Peyer's patch (tissue), 4 donors: ENCODE results near the gene SELENOT. TPM values are rescaled to one million over a fixed set of nuclear protein-coding genes. Genes with fewer than 3 reads are reported as not detected.

ENCODE experiments used
- DNase-seq, 3 donors: peaks; one replicate each; pipeline ENCODE4 v3.0.0-alpha.2; 2017 to 2019
- H3K27ac ChIP-seq, 4 donors: fragments of 200-600 bp; sonication (generic); one replicate each; pipeline ENCODE4 v1.5.1; 2016 to 2019
- H3K27me3 ChIP-seq, 2 donors: fragments of 200-600 bp; sonication (generic); one replicate each; pipeline ENCODE4 v1.5.1; 2019
- H3K36me3 ChIP-seq, 3 donors: fragments of 200-600 bp; sonication (generic); one replicate each; pipeline ENCODE4 v1.5.1; 2016 to 2019
- H3K4me1 ChIP-seq, 4 donors: fragments of 200-600 bp; sonication (generic); one replicate each; pipeline ENCODE4 v1.5.1; 2016 to 2019
- H3K4me3 ChIP-seq, 4 donors: fragments of 200-600 bp; sonication (generic); 1 replicate in 3 of 4; 2 replicates in 1 of 4; pipeline ENCODE4 v1.5.1; 2016 to 2019; ENCODE audit warnings: mild to moderate bottlenecking in 1 of 4
- H3K9me3 ChIP-seq, 4 donors: fragments of 200-600 bp; sonication (generic); one replicate each; pipeline ENCODE4 v1.5.1; 2016 to 2019; ENCODE audit warnings: mild to moderate bottlenecking in 1 of 4
- POLR2A ChIP-seq, 2 donors: fragments of 450-650 bp; IDR thresholded peaks; one replicate each; pipeline ENCODE4 v1.5.1; 2017; ENCODE audit warnings: antibody characterized with exemption in 2 of 2, mild to moderate bottlenecking in 2 of 2, moderate library complexity in 2 of 2
- total RNA-seq, 4 donors: library from RNA; depleted of rRNA; stranded (reverse); fragments of >200 nt; gene quantifications; one replicate each; pipeline ENCODE4 v1.1.0, GENCODE V29; 2016
- TF ChIP-seq, protein P1 (sequence below), 6 experiments: fragments of 450-650 bp in 4 of 6; fragments of 200-600 bp in 2 of 6; sonication (generic) in 1 of 6; IDR thresholded peaks; one replicate each; pipeline ENCODE4 v1.5.1; 2017 to 2019; ENCODE audit warnings: antibody characterized with exemption in 6 of 6, mild to moderate bottlenecking in 3 of 6, moderate library complexity in 1 of 6

SELENOT gene
- total RNA-seq, 4 donors from 2014 or later, result 30.5 to 97.6 (median 75.4) TPM

DNA sequence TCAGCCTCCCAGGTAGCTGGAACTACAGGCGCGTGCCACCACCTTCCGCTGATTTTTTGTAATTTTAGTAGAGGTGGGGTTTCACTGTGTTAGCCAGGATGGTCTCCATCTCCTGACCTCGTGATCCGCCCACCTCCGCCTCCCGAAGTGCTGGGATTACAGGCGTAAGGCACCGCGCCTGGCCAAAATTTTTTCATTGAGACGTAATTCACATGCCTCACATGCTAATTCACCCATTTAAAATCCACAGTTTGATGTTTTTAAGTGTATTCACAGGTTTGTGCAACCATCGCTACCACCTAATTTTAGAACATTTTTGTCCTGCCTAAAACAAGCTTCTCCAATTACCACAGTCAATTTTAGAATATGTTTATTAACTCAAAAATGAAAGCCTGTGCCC lies 37.1 kb downstream of the SELENOT start:
- Histone ChIP-seq H3K36me3 (no peaks in the 10 kb centered on the region), H3K4me1 (no peaks in the 10 kb centered on the region), H3K27me3 (no peaks in the 10 kb centered on the region), H3K4me3 (no peak overlapping the region), H3K27ac (no peak overlapping the region), H3K9me3 (no peaks in the 10 kb centered on the region)
- DNase-seq, result no peak
- TF ChIP-seq POLR2A (IDR thresholded peaks at IDR 0.05), result no peak
- TF ChIP-seq, protein P1, sequence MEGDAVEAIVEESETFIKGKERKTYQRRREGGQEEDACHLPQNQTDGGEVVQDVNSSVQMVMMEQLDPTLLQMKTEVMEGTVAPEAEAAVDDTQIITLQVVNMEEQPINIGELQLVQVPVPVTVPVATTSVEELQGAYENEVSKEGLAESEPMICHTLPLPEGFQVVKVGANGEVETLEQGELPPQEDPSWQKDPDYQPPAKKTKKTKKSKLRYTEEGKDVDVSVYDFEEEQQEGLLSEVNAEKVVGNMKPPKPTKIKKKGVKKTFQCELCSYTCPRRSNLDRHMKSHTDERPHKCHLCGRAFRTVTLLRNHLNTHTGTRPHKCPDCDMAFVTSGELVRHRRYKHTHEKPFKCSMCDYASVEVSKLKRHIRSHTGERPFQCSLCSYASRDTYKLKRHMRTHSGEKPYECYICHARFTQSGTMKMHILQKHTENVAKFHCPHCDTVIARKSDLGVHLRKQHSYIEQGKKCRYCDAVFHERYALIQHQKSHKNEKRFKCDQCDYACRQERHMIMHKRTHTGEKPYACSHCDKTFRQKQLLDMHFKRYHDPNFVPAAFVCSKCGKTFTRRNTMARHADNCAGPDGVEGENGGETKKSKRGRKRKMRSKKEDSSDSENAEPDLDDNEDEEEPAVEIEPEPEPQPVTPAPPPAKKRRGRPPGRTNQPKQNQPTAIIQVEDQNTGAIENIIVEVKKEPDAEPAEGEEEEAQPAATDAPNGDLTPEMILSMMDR (IDR thresholded peaks at IDR 0.05), result no peak

- no peaks in the 10 kb centered on the region for H3K36me3 ChIP-seq
- H3K27me3 ChIP-seq, result no peaks in the 10 kb centered on the region
- H3K4me3 ChIP-seq, result no peak overlapping the region
- TF ChIP-seq, protein P1 (IDR thresholded peaks at IDR 0.05), result no peak
- no peak for TF ChIP-seq POLR2A (IDR thresholded peaks at IDR 0.05)
- H3K4me1 ChIP-seq, result no peaks in the 10 kb centered on the region
- H3K27ac ChIP-seq, result no peak overlapping the region
- no peaks in the 10 kb centered on the region for H3K9me3 ChIP-seq
- no peak for DNase-seq
These were observed 50.0 kb downstream of the SELENOT start for GRCh38 chr3:150653110-150653561.

DNA sequence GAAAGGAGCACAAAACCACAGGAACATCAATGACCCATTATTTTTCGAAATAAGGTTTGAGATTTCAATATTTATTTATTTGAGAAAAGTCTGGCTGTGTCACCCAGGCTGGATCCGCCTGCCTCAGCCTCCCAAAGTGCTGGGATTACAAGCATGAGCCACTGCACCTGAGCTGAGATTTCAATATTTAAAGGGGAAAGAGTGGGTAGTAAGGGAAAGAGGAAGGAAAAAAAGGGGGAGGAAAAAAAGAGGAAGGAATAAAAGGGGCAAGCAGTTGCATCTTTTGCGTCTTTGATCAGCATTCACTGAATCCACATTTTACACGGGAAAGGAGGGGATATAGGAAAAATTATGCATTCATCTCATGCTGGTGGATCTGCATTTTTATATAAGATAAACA lies 53.2 kb downstream of the SELENOT start:
- Histone ChIP-seq H3K4me1 (no peaks in the 10 kb centered on the region), H3K27ac (no peak overlapping the region), H3K4me3 (no peak overlapping the region), H3K36me3 (no peaks in the 10 kb centered on the region), H3K9me3 (no peaks in the 10 kb centered on the region), H3K27me3 (no peaks in the 10 kb centered on the region)
- no peak for DNase-seq
- TF ChIP-seq, protein P1 (IDR thresholded peaks at IDR 0.05), result no peak
- TF ChIP-seq POLR2A (IDR thresholded peaks at IDR 0.05), result no peak

DNA sequence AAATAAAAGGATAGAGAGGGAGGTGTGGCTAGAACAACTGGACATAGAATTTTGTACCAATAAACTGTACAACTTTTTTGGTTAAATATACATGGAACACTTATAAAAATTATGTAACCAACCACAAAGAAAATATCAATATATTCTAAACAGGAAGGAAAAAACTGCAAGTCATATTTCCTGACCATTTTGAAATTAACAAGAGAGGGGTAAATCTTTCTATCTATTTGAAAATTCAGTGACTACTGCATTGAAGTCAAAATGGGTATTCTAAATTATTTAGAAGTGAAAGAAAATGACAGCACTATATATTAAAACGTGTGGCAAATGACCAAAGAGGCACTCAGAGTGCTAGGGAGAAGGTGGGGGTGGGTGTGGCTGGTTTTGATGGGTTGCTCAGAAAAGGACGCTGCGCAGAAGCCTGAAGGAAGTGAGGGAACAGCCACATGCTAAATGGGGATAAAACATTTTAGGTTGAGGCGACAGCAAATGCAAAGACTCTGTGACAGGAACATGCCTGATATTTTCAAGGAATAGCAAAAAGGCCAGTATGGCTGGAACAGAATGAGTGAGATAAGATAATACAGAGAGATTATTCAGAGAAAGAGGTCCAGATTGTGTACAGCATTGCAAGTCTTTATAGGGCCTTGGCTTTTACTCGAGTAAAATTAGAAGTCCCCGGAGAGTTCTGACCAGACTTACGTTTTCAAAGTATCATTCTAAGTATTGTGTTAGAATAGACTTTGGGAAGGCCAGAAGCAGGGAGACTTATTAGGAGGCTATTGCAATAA lies 59.5 kb downstream of the SELENOT start:
- no peak overlapping the region for H3K4me3 ChIP-seq
- H3K27me3 ChIP-seq, result no peaks in the 10 kb centered on the region
- H3K36me3 ChIP-seq, result no peaks in the 10 kb centered on the region
- TF ChIP-seq, protein P1 (IDR thresholded peaks at IDR 0.05), result no peak
- no peak for TF ChIP-seq POLR2A (IDR thresholded peaks at IDR 0.05)
- H3K27ac ChIP-seq, result no peak overlapping the region
- DNase-seq, result no peak
- H3K9me3 ChIP-seq, result no peaks in the 10 kb centered on the region
- no peaks in the 10 kb centered on the region for H3K4me1 ChIP-seq

DNA sequence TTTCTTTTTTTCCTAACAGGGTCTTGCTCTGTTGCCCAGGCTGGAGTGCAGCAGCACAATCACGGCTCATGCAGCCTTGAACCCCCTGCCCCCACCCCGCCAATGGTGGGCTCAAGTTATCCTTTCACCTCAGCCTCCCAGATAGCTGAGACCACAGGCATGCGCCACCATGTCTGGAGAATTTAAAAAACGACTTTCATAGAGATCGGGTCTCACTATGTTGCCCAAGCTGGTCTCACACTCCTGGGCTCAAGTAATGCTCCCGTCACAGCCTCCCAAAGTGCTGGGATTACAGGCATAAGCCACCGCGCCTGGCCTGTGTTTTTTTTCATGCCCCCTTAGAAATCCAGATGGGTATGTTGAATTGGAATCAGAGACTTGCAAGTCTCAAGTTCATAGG lies 60.3 kb downstream of the SELENOT start:
- H3K9me3 ChIP-seq, result no peaks in the 10 kb centered on the region
- H3K27me3 ChIP-seq, result no peaks in the 10 kb centered on the region
- no peaks in the 10 kb centered on the region for H3K36me3 ChIP-seq
- TF ChIP-seq POLR2A (IDR thresholded peaks at IDR 0.05), result no peak
- H3K27ac ChIP-seq, result no peak overlapping the region
- no peak overlapping the region for H3K4me3 ChIP-seq
- DNase-seq, result no peak
- no peaks in the 10 kb centered on the region for H3K4me1 ChIP-seq

- no peaks in the 10 kb centered on the region for H3K27me3 ChIP-seq
- peak in 1 of 3 donors; percentile 51 for DNase-seq
- no peaks in the 10 kb centered on the region for H3K9me3 ChIP-seq
- H3K36me3 ChIP-seq, result no peaks in the 10 kb centered on the region
- no peaks in the 10 kb centered on the region for H3K4me1 ChIP-seq
- no peak overlapping the region for H3K27ac ChIP-seq
- no peak overlapping the region for H3K4me3 ChIP-seq
- TF ChIP-seq, protein P1 (IDR thresholded peaks at IDR 0.05), result no peak
- TF ChIP-seq POLR2A (IDR thresholded peaks at IDR 0.05), result no peak
These were observed 63.0 kb downstream of the SELENOT start for GRCh38 chr3:150666167-150666566.
